Activated CD8-positive, alpha-beta memory T cell treated with anti-CD3 and anti-CD28 coated beads for 1 hour (primary cell): Measurements from ENCODE around the gene PRKCA.
A peak's percentile ranks its signal among the peaks of the same experiment; 100 is the strongest.
"Not testable (repeated sequence)": the region's sequence is repeated elsewhere in the genome, so short reads cannot be mapped to it uniquely, and the experiment has no call there.

Experiments used
- DNase-seq, 2 donors: peaks; one replicate each; pipeline ENCODE4 v3.0.0-alpha.2; 2020; ENCODE audit warnings: low read depth in 1 of 2; ENCODE audit errors: extremely low read depth in 1 of 2

Gene PRKCA

GRCh38 chr17:66287911-66288310, 14.5 kb upstream of the PRKCA start:
- DNase-seq, result no peak

- no peak for DNase-seq
These were observed 12.2 kb upstream of the PRKCA start for GRCh38 chr17:66290101-66290722.

GRCh38 chr17:66292353-66292752, 10.1 kb upstream of the PRKCA start:
- no peak for DNase-seq

- no peak for DNase-seq
These were observed 6.1 kb upstream of the PRKCA start for GRCh38 chr17:66296289-66296725.

- not testable (repeated sequence) for DNase-seq
These were observed 5.0 kb upstream of the PRKCA start for GRCh38 chr17:66297443-66297842.

- DNase-seq, result no peak
These were observed 2.7 kb upstream of the PRKCA start for GRCh38 chr17:66299711-66300110.

GRCh38 chr17:66300956-66301355, 1.5 kb upstream of the PRKCA start:
- no peak for DNase-seq

- DNase-seq, result no peak
These were observed 998 bp upstream of the PRKCA start for GRCh38 chr17:66301367-66301863.

- peak; percentile 9 to 13 for DNase-seq
These were observed 581 bp downstream of the PRKCA start for GRCh38 chr17:66302761-66303626.

GRCh38 chr17:66304304-66305174, 2.1 kb downstream of the PRKCA start:
- no peak for DNase-seq

GRCh38 chr17:66306446-66306845, 4.0 kb downstream of the PRKCA start:
- no peak for DNase-seq

GRCh38 chr17:66307257-66307656, 4.8 kb downstream of the PRKCA start:
- no peak for DNase-seq

- no peak for DNase-seq
These were observed 6.4 kb downstream of the PRKCA start for GRCh38 chr17:66308856-66309255.

GRCh38 chr17:66309793-66310192, 7.4 kb downstream of the PRKCA start:
- DNase-seq, result no peak

GRCh38 chr17:66310528-66311148, 8.2 kb downstream of the PRKCA start:
- DNase-seq, result no peak

- no peak for DNase-seq
These were observed 10.5 kb downstream of the PRKCA start for GRCh38 chr17:66312912-66313311.

- DNase-seq, result no peak
These were observed 10.9 kb downstream of the PRKCA start for GRCh38 chr17:66313325-66313724.

GRCh38 chr17:66313995-66314659, 11.7 kb downstream of the PRKCA start:
- DNase-seq, result no peak

- DNase-seq, result no peak
These were observed 15.2 kb downstream of the PRKCA start for GRCh38 chr17:66317629-66318028.

- no peak for DNase-seq
These were observed 16.8 kb downstream of the PRKCA start for GRCh38 chr17:66319226-66319625.
